HG03095 (cell line): ENCODE measurements around the gene FJX1.
"Not testable (repeated sequence)": the region's sequence is repeated elsewhere in the genome, so short reads cannot be mapped to it uniquely, and the experiment has no call there.

Experiments used
- ATAC-seq: cut with Tn5 transposase; IDR thresholded peaks from one replicate; pipeline ENCODE4 v1.9.1; 2021; ENCODE audit warnings: moderate library complexity; ENCODE audit not compliant: unreplicated experiment

The FJX1 gene

DNA sequence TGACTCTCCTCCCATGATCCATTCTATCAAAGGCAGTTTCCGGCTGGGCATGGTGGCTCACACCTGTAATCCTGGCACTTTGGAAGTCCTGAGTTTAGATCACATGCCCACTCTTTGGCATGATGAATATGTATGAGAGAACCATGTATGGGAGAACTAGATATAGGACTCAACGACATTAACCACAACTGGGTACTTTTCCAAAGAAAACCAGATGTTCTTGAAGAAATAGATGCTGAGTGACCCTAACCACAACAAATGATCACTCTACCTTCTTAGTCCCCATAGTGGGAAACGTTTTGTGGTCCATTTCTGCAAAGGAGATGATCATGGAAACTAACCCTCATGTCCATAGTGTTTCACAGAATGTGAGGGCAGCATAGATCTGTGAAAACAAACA lies 13.6 kb downstream of the FJX1 start:
- ATAC-seq: no peak

DNA sequence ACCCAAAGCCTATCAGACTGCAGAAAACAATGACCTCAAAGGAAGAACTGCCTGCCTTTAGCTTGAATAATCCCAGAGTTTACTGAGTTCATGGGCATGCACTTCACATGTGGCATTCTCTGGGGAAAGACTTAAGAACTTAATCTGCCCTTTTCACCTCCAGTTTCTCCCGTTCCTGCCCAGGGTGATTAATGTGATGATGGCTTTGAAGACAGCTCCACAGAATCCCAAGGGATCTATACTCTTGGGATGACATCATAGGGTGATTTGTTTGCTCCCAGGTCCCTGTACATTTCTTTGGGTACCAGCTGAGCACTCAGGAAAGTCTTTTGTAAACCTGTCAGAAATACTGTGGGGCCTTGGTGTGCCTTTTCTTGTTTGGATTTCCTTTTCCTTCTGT lies 14.0 kb downstream of the FJX1 start:
- no peak for ATAC-seq

DNA sequence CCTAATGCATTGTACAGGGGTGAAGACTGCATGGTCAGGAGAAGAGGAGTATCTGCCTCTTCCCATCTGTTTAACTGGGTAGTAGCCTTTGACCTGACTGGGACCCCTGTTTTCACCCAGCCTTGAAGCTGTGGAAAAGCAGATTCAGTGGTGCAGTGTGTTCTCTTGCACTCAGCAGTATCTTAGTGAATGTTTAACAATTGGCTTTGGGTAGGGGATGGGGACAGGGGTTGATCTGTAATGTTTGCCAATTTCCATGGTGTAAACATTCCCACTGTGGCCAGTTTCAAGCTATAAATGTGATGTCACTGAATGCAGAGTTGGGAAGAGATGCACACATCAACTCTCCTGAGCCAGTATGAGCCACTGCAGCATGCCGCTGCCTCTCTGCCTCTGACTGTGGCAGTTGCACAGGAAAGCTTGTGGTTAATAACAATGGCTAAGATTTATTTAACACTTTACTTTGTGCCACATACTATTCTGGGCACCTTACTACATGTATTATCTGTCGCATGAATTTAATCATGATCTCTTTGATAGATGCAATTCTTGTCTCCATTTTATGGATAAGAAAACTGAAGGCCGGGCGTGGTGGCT lies 15.7 kb downstream of the FJX1 start:
- ATAC-seq: no peak

DNA sequence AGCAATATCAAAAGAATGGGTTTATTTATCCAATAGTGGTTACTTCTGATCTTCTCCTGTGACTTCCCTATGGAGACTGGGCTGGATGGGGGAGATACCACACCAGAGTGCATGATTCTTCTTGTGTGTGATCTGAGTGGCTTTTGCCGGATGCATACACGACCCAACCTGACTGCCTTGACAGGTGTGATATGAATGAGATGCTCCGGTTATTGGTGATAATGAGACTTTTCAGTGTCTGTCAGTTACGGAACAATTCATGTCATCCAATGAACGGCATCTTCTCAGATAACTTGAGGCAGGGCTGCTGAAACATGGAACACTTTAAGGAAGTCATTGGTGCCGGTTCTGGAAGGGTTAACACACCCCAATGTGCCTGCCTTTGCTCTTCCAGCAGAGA lies 17.7 kb downstream of the FJX1 start:
- no peak for ATAC-seq

DNA sequence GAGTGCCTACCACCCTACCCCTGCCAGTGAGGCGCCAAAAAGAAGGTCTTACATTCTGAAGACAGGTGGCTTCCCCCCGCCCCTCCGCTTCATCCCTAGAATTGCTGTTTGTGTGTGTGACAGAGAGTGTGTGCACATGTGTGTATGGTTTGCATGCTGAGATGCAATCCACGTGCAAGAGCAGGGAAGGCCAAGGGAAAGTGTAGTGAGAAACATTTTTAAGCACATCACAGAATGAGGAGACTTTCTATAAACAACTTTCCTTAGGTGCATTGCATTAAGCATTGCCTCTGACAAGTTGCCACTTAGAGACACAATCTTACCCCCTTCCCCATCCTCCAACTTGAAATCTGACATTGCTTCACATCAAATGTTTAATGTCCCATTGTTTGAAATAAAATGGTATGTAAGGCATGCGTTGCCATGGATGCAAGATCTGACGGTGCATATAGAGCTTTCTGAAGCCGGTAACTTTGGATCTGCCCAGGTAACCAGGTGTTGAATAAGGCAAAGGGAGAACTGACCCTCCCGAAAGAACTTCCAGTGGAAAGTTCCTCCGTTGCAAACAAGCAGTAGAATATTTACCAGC lies 21.4 kb downstream of the FJX1 start:
- ATAC-seq: no peak

DNA sequence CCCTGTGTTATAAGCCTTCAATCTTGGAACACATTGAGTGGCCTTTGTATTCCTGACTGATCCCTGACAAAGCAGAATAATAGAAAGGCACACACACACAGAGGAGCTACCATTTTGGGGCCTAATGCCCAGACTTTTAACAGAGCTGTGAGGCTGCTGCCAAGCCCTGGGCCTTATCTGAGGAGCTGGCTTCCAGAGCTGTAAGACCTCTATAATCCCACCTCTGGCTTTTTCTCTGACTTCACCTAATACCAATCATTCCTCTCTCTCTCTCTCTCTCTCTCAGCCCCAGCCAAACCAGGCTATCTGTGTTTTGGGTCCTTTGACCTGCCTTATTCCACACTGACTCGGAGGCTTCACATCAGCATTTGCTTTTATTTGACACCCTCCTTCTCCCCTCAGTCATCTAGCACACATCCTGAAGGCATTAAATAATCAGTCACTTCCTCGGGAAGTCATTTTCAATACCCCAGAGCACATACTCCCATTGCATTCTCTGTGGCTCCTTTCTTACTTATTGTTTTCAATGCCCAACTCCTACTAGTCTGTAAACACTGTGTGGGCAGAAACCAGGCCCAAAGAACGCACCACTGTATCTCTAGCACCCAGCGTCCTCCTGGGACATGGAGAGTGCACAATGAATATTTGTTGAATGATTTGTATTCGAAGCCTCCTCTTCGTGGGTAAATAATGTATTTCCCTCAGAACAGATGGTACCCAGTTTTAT lies 23.1 kb downstream of the FJX1 start:
- no peak for ATAC-seq

DNA sequence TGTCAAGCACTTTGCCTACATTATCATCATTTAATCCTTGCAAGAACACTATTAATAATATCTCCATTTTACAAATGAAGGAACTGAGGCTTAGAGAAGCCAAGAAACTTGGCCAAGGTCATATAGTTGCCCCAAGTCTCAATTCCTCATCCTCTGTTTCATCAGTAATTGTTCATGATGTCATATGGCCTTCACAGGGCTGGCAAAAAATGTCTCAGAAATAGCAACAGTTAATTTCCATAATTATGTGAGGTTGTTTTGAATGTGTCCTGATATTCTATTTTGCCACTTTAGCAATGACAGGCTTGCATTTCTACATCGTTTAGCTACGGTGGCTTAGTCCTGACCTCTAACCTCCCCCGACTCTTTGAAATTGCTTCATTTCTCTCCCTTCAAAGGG lies 23.7 kb downstream of the FJX1 start:
- ATAC-seq: no peak

DNA sequence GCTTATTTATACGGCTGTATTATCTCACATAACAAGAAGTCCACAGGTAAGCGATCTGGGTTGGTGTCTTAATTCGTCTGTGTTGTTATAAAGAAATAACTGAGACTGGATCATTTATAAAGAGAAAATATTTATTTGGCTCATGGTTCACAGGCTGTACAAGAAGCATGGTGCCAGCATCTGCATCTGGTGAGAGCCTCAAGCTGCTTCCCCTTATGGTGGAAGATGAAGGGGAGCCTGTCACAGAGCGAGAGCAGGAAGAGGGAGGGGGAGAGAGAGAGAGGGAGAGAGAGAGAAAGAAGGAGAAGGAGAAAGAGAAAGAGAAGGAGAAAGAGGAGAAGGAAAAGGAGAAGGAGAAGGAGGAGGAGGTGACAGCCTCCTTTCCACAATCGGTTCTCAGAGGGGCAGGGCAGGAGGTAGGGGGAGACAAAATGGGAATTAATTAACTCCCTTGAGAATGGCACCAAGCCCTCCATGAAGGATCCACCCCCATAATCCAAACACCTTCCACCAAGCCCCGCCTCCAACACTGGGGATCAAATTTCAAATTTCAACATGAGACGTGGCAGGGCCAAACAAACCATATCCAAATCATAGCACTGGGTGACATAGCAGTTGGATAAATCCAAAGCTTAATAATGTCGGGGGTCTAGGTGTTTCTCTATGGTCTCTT lies 29.3 kb downstream of the FJX1 start:
- no peak for ATAC-seq

DNA sequence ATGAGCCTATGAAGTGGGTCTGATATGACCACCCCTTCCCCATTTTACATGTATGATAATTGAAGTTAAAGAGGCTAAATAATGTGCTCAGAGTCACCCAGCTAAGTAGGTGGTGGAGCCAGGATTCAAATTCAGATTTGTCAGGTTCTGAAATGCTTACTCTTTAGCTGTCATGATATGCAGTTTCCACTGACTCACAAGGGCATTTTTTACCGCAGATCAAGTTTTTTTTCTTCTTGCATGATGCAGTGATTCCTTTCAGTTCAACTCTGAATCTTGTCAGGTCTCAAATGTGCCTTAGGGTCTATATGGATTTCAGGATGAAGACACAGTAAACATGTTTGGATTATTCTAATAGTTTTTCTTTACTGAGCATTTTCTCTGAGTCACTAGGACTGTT lies 31.7 kb downstream of the FJX1 start:
- no peak for ATAC-seq

DNA sequence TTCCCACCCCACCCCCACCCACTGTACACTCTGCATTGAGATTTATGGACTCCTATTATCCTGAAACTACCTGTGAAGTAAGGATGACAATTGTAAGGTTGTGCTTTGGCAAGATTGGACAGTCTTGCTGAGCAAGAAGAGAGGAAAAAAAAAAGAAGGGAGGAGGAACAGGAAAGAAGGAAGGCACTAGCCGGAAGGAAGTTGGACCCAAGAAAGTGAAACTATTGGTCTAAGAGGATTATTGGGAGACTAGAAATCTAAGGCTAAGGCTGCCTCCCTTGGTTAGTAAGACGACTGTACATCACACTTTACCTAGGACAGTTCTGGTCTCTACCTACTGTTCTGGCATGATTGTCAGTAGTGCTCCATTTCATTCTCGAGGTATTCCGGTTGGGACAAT lies 32.2 kb downstream of the FJX1 start:
- no peak for ATAC-seq

DNA sequence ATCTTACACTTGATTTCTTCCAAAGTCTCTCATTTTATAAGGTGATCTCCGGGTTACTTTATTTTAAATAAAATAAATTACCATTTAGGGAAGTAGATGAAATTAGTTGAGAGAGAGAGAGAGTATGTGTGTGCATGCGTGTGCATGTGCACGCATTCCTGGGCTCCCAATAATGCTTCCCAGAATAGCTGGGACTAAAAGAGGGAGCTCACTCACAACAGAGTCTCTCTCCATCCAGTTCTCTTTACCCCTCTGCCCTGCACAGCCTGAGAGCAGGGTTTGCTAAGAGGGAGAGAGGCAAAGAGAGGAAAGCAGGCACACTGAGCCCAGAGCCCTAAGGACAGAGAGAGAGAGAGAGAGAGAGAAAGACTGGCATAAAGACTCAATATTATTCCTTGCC lies 33.0 kb downstream of the FJX1 start:
- ATAC-seq: no peak

DNA sequence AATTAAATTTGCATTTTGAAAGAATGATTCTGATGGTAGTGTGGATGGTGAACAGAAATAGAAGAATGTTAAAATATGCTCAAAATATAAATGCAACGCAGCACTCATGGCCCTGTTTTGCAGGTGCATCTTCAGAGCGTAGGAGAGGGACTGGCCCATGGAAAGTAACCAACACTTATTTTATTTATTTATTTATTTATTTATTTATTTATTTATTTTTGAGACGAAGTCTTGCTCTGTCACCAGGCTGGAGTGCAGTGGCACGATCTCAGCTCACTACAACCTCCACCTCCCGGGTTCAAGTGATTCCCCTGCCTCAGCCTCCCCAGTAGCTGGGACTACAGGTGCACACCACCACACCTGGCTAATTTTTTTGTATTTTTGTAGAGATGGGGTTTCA lies 34.5 kb downstream of the FJX1 start:
- not testable (repeated sequence) for ATAC-seq

DNA sequence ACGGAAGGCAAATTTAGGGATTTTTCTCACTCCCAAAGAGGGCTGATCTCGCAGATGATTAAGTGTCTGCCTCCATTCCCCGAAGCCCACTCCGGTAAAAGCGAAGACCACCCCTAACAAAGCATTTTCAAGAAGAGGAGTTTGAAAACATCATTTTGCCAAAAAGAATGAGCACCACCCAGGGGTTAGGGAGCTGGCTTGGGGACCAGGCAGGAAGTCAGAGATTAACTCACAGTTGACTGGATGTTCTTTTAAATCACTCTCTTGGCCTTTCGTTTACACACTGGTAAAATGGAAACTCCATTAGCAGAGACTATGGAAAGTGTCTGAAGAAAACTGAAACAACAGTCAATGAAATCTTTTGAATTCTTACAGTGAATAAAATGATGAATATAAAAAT lies 36.5 kb downstream of the FJX1 start:
- no peak for ATAC-seq

DNA sequence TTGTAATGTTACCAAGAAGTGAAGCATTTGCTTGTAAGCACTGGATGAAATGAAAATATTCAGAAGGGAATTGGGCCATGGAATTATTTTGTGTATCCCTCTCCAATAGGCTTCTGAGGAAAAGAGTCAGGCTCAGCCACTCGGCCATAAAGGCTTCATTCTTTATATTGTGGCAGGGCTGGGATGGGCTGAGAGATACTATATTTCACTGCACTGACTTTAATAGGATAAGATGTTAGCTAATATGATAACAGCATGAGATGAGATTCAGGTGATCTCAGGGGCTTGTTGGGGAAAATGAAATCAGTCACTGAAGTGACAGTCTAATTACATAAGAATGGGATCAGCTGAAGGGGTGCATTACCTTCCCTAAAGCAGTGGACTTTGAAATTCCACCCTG lies 37.0 kb downstream of the FJX1 start:
- ATAC-seq: no peak

DNA sequence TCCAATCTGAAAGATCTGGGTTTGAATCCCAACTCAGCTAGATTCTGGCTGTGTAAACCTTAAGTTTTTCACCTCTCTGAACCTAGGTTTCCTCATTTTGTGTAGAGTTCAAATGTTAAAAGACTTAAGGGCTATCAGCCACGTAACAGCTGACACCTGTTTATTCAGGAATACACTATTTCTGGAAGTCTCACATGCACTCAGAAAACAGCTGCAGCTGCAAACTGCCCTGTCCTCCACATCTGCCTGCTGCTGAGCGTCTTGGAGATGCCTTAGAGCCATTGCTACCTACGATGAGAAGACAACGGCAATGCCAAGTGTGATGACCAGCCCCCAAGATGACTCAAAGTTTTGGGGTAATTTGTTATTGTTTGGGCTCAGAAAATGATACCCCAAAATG lies 37.6 kb downstream of the FJX1 start:
- no peak for ATAC-seq

DNA sequence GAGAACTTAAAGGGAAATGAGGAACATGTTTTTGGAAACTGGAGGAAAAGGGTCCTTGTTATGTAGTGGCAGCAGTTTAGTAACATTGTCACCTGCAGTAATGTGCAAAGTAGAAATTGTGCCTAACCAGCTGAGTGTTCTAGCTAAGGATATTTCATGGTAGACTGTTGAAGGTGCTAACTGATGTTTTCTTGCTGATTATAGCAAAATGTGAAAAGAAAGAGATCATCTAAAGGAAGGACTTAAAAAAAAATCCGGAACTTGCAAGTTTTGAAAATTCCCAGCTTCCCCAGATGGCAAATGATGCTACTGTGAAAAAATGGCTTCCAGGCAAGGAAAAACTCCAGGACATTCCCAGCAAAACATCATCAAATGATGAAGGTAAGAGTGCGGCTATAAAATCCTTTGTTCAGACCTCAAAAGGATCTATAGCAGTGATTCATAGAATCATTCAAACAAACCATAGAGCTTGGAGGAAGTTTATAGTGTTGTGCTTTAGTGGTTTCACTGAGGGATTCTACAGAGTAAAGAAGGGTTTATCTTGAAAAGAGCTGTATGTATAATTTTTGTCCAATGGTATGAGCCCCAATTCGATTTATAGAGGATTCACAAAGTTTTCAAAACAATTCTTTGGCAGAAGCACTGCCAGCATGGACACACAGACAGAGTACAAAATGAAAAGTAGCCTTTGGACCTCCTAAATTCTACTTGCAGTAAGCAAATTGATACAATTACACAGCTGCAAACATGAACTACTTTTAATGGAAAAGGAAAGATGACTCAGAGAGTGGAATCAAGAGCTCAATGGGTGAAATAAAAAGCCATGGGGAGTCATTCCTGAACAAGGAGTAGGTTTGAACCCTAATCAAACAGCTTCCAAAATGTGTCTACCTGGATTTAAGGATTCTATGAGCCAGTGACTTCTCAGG lies 40.0 kb downstream of the FJX1 start:
- no peak for ATAC-seq

DNA sequence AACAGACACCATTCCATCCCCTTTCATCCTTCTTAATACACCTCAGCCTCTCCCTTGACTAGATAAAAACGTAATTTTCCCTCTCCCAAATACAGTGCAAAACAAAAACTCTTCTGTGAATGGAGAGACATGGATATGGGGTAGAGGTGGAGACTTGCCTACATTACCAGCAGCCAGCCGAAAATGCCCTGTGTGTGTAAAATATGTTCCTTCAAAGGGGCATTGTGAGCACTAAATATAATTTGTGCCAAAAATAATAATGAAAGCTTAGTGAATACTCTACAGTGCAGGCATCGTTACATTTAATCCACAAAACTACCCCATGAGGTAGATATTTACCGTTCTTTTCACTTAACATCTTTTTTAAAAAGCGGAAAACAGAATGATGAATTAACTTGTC lies 43.3 kb downstream of the FJX1 start:
- ATAC-seq: no peak

DNA sequence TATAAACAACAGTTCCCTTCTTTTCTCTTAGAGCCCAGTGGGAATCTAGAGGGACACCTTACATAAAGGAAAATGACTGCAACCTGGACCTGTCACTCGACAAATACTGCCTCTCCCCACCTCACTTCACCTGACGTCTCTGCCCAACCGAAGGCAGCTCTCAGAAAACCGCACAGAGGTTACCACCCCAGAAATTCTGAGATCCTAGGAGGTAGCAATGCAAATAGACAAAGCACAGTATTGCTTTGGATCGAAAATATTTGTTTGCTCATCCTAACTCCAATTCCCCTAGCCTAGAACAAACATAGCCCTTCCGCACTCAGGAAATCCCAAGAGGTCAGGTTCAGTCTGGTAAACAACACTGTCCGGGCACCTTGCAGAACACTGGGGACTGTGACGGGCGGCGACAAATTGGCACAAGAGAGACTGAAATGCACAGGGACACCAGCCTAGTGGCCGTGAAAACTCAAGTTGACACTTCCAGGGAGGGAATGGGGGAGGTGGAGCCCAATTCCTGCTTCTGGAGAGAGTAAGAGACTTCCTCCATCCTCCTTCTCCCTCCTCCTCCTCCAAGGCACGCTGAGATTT lies 43.9 kb downstream of the FJX1 start:
- peak; percentile 29 for ATAC-seq

DNA sequence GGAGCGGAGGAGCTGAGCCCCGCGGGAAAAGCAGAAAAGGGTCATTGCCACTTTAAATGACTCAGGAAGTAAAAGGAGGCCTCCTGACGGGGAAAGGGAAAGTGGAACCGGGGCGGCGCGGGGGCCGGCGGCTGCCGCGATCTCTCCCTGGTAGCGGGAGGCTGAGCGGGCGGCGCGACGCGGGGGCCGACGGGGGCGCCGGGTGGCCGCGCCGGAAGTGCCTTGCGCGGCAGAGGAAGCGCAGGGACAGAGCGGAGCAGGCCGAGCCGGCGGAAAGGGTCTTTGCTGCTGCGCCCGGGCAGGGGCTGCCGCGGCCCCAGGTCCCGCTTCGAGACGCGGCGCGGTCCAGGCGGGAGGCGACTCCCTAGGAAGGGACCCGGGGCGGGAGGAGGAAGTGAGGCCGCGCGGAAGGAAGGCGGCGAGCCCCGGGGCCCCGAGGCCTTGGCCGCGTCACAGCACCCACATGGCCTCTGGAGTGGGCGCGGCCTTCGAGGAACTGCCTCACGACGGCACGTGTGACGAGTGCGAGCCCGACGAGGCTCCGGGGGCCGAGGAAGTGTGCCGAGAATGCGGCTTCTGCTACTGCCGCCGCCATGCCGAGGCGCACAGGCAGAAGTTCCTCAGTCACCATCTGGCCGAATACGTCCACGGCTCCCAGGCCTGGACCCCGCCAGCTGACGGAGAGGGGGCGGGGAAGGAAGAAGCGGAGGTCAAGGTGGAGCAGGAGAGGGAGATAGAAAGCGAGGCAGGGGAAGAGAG lies 44.6 kb downstream of the FJX1 start, which contains the start of gene TRIM44:
Gene TRIM44 (plus strand): TSS at position 127 of the 759 bp plus-strand sequence. CDS start 337 bp downstream, at position 464.
- peak; percentile 94 for ATAC-seq

DNA sequence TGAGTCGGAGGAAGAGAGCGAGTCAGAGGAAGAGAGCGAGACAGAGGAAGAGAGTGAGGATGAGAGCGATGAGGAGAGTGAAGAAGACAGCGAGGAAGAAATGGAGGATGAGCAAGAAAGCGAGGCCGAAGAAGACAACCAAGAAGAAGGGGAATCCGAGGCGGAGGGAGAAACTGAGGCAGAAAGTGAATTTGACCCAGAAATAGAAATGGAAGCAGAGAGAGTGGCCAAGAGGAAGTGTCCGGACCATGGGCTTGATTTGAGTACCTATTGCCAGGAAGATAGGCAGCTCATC lies 45.1 kb downstream of the FJX1 start:
- ATAC-seq: no peak
